Measurements from ENCODE around the gene BAZ2B. TPM values are rescaled to one million over a fixed set of nuclear protein-coding genes. Genes with fewer than 3 reads are reported as not detected.

The BAZ2B gene
- total and polyA plus RNA-seq, 10 donors, result 5.6 to 158 (median 86.0) TPM

GRCh38 chr2:159475793-159476192 is 140.6 kb downstream of the BAZ2B start:
- intact Hi-C loops (cut with DNase I; ENCODE audit: low total_unique reads), result no loop called here
- no peak overlapping the region for H3K27ac ChIP-seq

GRCh38 chr2:159471340-159471739 is 145.0 kb downstream of the BAZ2B start:
- WGBS, 5 donors, result 48 to 66% (median 50%) methylated on average over 2 of the region's 2 CpGs
- no peak for DNase-seq
- Histone ChIP-seq H3K36me3 (peaks cover 0 to 26% (median 9%) of the 10 kb centered on the region in 6 donors), H3K27ac (no peak overlapping the region), H3K4me1 (peaks cover 0 to 14% (median 3%) of the 10 kb centered on the region in 6 donors), H3K9me3 (peaks cover 0 to 18% (median 7%) of the 10 kb centered on the region in 8 donors), H3K4me3 (no peak overlapping the region), H3K27me3 (replicated peaks in 1 of 7) (no peaks in the 10 kb centered on the region)
- intact Hi-C loops (cut with DNase I; ENCODE audit: low total_unique reads), result no loop called here
- no peak for TF ChIP-seq POLR2AphosphoS5 (IDR thresholded peaks at IDR 0.05)
- no peak for TF ChIP-seq POLR2A (IDR thresholded peaks at IDR 0.05)
- no peak for TF ChIP-seq CTCF (IDR thresholded peaks at IDR 0.05 in 8 of 11, conservative IDR thresholded peaks at IDR 0.05 in 3 of 11)

More at GRCh38 chr2:159475793-159476192, 140.6 kb downstream of the BAZ2B start:
- Histone ChIP-seq H3K9me3 (peaks cover 0 to 6% (median 0%) of the 10 kb centered on the region in 8 donors), H3K36me3 (peaks cover 0 to 46% (median 24%) of the 10 kb centered on the region in 6 donors), H3K27me3 (replicated peaks in 1 of 7) (no peaks in the 10 kb centered on the region), H3K4me1 (no peaks in the 10 kb centered on the region), H3K4me3 (no peak overlapping the region)
- DNase-seq, result no peak
- TF ChIP-seq POLR2AphosphoS5 (IDR thresholded peaks at IDR 0.05), result no peak
- no peak for TF ChIP-seq POLR2A (IDR thresholded peaks at IDR 0.05)
- no peak for TF ChIP-seq CTCF (IDR thresholded peaks at IDR 0.05 in 8 of 11, conservative IDR thresholded peaks at IDR 0.05 in 3 of 11)
- WGBS, 5 donors, result 95 to 99% (median 97%) methylated on average over 4 of the region's 4 CpGs

GRCh38 chr2:159468257-159468656 is 148.1 kb downstream of the BAZ2B start:
- H3K27me3 ChIP-seq (replicated peaks in 1 of 7), result no peaks in the 10 kb centered on the region
- no peak for TF ChIP-seq CTCF (IDR thresholded peaks at IDR 0.05 in 8 of 11, conservative IDR thresholded peaks at IDR 0.05 in 3 of 11)
- no peak overlapping the region for H3K27ac ChIP-seq
- peaks cover 0 to 9% (median 0%) of the 10 kb centered on the region in 6 donors for H3K36me3 ChIP-seq
- DNase-seq, result no peak
- intact Hi-C loops (cut with DNase I; ENCODE audit: low total_unique reads), result no loop called here
- no peak overlapping the region for H3K4me3 ChIP-seq
- WGBS, 5 donors, result 89 to 95% (median 91%) methylated on average over 2 of the region's 2 CpGs
- peaks cover 0 to 13% (median 5%) of the 10 kb centered on the region in 8 donors for H3K9me3 ChIP-seq
- H3K4me1 ChIP-seq, result peaks cover 0 to 14% (median 3%) of the 10 kb centered on the region in 6 donors

GRCh38 chr2:159462961-159463360 is 153.4 kb downstream of the BAZ2B start:
- 91 to 99% (median 96%) methylated on average over 7 of the region's 7 CpGs for WGBS, 5 donors
- Histone ChIP-seq H3K27me3 (replicated peaks in 1 of 7) (no peaks in the 10 kb centered on the region), H3K4me1 (peaks cover 0 to 14% (median 5%) of the 10 kb centered on the region in 6 donors), H3K9me3 (no peaks in the 10 kb centered on the region), H3K4me3 (no peak overlapping the region), H3K27ac (no peak overlapping the region), H3K36me3 (peaks cover 0 to 9% (median 0%) of the 10 kb centered on the region in 6 donors)
- DNase-seq, result no peak
- TF ChIP-seq CTCF (IDR thresholded peaks at IDR 0.05 in 8 of 11, conservative IDR thresholded peaks at IDR 0.05 in 3 of 11), result no peak
- no peak for TF ChIP-seq POLR2A (IDR thresholded peaks at IDR 0.05)
- no peak for TF ChIP-seq POLR2AphosphoS5 (IDR thresholded peaks at IDR 0.05)
- intact Hi-C loops (cut with DNase I; ENCODE audit: low total_unique reads), result no loop called here
